SK-N-SH treated with all-trans-retinoic acid at 6 μM for 48 hours (cell line): ENCODE results near the gene B3GLCT.
A peak's percentile ranks its signal among the peaks of the same experiment; 100 is the strongest.

ENCODE experiments used
- ATAC-seq: fragments of 200-7000 bp; cut with Tn5 transposase; 3 replicates; pipeline ENCODE4 v1.9.1; 2020; ENCODE audit warnings: mild to moderate bottlenecking, moderate library complexity
- ARNTL ChIP-seq: fragments of 450-650 bp; formaldehyde crosslinking; IDR thresholded peaks from 2 replicates; pipeline ENCODE4 v1.5.0; 2020; ENCODE audit warnings: low read depth, mild to moderate bottlenecking, moderate library complexity, borderline replicate concordance
- BACH2 ChIP-seq: fragments of 250-450 bp; sonication (Bioruptor Pico); IDR thresholded peaks from 2 replicates; pipeline ENCODE4 v1.9.0; 2021; ENCODE audit warnings: mild to moderate bottlenecking, borderline replicate concordance
- CSDC2 ChIP-seq: fragments of 250-450 bp; sonication (Bioruptor Pico); IDR thresholded peaks from 2 replicates; pipeline ENCODE4 v1.5.0; 2020; ENCODE audit warnings: mild to moderate bottlenecking, moderate library complexity
- ESRRG ChIP-seq: fragments of 250-450 bp; sonication (Bioruptor Pico); IDR thresholded peaks from 2 replicates; pipeline ENCODE4 v1.6.1; 2021; ENCODE audit warnings: mild to moderate bottlenecking
- ISL1 ChIP-seq: fragments of 250-450 bp; sonication (Bioruptor Pico); IDR thresholded peaks from 2 replicates; pipeline ENCODE4 v2.1.2; 2022; ENCODE audit warnings: mild to moderate bottlenecking, moderate library complexity
- OSR1 ChIP-seq: fragments of 250-450 bp; sonication (Bioruptor Pico); IDR thresholded peaks from 2 replicates; pipeline ENCODE4 v1.8.0; 2022; ENCODE audit warnings: moderate library complexity, mild to moderate bottlenecking, inconsistent platforms
- POU6F1 ChIP-seq: fragments of 250-450 bp; sonication (Bioruptor Pico); IDR thresholded peaks from 2 replicates; pipeline ENCODE4 v1.8.0; 2021; ENCODE audit warnings: low read depth, mild to moderate bottlenecking, moderate library complexity, borderline replicate concordance
- PPARA ChIP-seq: fragments of 250-450 bp; sonication (Bioruptor Pico); IDR thresholded peaks from 2 replicates; pipeline ENCODE4 v1.5.0; 2020; ENCODE audit warnings: mild to moderate bottlenecking, borderline replicate concordance
- RARB ChIP-seq: fragments of 250-450 bp; sonication (Bioruptor Pico); IDR thresholded peaks from 2 replicates; pipeline ENCODE4 v1.8.0; 2021; ENCODE audit warnings: mild to moderate bottlenecking, moderate library complexity
- SNAI2 ChIP-seq: fragments of 250-450 bp; sonication (Bioruptor Pico); IDR thresholded peaks from 2 replicates; pipeline ENCODE4 v1.5.0; 2020; ENCODE audit warnings: mild to moderate bottlenecking, moderate library complexity
- TCF4 ChIP-seq: fragments of 250-450 bp; sonication (Bioruptor Pico); IDR thresholded peaks from 2 replicates; pipeline ENCODE4 v1.8.0; 2021; ENCODE audit warnings: mild to moderate bottlenecking, moderate library complexity, borderline replicate concordance
- TOX ChIP-seq: fragments of 250-450 bp; sonication (Bioruptor Pico); IDR thresholded peaks from 2 replicates; pipeline ENCODE4 v1.8.0; 2021; ENCODE audit warnings: mild to moderate bottlenecking, moderate library complexity, borderline replicate concordance
- TSHZ2 ChIP-seq: fragments of 250-450 bp; sonication (Bioruptor Pico); IDR thresholded peaks from 2 replicates; pipeline ENCODE4 v1.5.0; 2020; ENCODE audit warnings: mild to moderate bottlenecking, moderate library complexity
- ZC3H10 ChIP-seq: fragments of 250-450 bp; sonication (Bioruptor Pico); IDR thresholded peaks from 2 replicates; pipeline ENCODE4 v1.5.1; 2021; ENCODE audit warnings: mild to moderate bottlenecking, moderate library complexity
- ZFP3 ChIP-seq: fragments of 250-450 bp; sonication (Bioruptor Pico); IDR thresholded peaks from 2 replicates; pipeline ENCODE4 v1.5.0; 2020; ENCODE audit warnings: mild to moderate bottlenecking, moderate library complexity
- ZFP30 ChIP-seq: fragments of 450-650 bp; formaldehyde crosslinking; IDR thresholded peaks from 2 replicates; pipeline ENCODE4 v1.5.0; 2022; ENCODE audit warnings: mild to moderate bottlenecking, moderate library complexity
- ZNF565 ChIP-seq: fragments of 450-650 bp; formaldehyde crosslinking; conservative IDR thresholded peaks from 2 replicates; pipeline ENCODE4 v1.5.0; 2020; ENCODE audit warnings: low read depth, mild to moderate bottlenecking, moderate library complexity
- ZNF70 ChIP-seq: fragments of 450-650 bp; formaldehyde crosslinking; IDR thresholded peaks from 2 replicates; pipeline ENCODE4 v1.5.0; 2020; ENCODE audit warnings: mild to moderate bottlenecking, moderate library complexity
- TF ChIP-seq, protein P1 (sequence below): fragments of 250-450 bp; sonication (Bioruptor Pico); IDR thresholded peaks from 2 replicates; pipeline ENCODE4 v1.8.0; 2020; ENCODE audit warnings: mild to moderate bottlenecking, moderate library complexity, borderline replicate concordance

Gene B3GLCT

DNA sequence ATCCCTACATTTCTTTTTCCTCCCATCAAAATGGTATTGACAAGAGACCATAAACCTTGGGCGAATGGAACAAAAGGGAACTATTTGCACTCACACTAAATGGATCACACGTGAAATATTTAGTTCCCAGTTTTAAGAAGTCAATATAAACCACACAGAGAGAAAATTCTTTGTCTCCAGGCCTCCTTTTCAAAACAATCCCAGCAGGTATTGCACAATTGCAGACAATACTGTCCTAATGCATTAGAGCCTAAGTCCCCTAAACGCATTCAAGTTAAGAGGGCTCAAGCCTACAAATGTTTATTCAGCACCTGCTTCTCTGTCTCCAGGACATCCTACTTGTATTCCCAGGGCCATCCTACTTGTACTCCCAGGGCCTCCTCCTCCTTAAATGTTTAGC, 1.3 kb upstream of the B3GLCT start:
- ATAC-seq, result no peak
- TF ChIP-seq ZFP3 (CRISPR knock-in tag) (no peak), BACH2 (CRISPR knock-in tag) (no peak), ZNF565 (CRISPR knock-in tag) (no peak), ZFP30 (CRISPR knock-in tag) (no peak), PPARA (CRISPR knock-in tag) (no peak), ARNTL (CRISPR knock-in tag) (no peak), SNAI2 (CRISPR knock-in tag) (no peak), TSHZ2 (CRISPR knock-in tag) (no peak)
- TF ChIP-seq, all 23 proteins: peak for 0

DNA sequence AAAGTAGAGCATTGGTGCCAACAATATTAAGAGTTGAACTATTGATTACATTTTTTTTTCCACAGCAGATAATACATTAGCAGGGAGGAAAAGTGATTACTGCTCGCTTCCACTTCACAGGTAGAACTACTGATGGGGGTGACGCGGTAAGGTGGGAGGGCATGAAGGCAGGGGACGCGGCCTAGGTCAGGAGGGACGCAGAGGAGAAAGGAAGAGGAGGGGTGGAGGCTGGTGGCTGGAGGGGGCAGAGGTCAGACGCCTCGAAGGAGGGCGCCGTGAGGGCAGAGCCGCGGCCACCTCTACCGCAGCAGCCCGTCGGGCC, 287 bp upstream of the B3GLCT start:
- TF ChIP-seq ZC3H10 (CRISPR knock-in tag) (no peak), ZFP3 (CRISPR knock-in tag) (no peak), ZNF70 (CRISPR knock-in tag) (no peak), TSHZ2 (CRISPR knock-in tag) (no peak), PPARA (CRISPR knock-in tag) (no peak), ESRRG (CRISPR knock-in tag) (no peak)
- ATAC-seq, result no peak; the same call in 2 of the 3 replicates

- peak; percentile 42 for ATAC-seq
- TF ChIP-seq ISL1 (CRISPR knock-in tag), result no peak
- TF ChIP-seq ZFP30 (CRISPR knock-in tag), result no peak
- TF ChIP-seq, protein P1, sequence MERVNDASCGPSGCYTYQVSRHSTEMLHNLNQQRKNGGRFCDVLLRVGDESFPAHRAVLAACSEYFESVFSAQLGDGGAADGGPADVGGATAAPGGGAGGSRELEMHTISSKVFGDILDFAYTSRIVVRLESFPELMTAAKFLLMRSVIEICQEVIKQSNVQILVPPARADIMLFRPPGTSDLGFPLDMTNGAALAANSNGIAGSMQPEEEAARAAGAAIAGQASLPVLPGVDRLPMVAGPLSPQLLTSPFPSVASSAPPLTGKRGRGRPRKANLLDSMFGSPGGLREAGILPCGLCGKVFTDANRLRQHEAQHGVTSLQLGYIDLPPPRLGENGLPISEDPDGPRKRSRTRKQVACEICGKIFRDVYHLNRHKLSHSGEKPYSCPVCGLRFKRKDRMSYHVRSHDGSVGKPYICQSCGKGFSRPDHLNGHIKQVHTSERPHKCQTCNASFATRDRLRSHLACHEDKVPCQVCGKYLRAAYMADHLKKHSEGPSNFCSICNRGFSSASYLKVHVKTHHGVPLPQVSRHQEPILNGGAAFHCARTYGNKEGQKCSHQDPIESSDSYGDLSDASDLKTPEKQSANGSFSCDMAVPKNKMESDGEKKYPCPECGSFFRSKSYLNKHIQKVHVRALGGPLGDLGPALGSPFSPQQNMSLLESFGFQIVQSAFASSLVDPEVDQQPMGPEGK, result no peak
- no peak for TF ChIP-seq RARB (CRISPR knock-in tag)
- TF ChIP-seq ESRRG (CRISPR knock-in tag), result no peak
- TF ChIP-seq ARNTL (CRISPR knock-in tag), result no peak
- no peak for TF ChIP-seq ZNF565 (CRISPR knock-in tag)
- no peak for TF ChIP-seq ZC3H10 (CRISPR knock-in tag)
- no peak for TF ChIP-seq TSHZ2 (CRISPR knock-in tag)
- TF ChIP-seq ZFP3 (CRISPR knock-in tag), result no peak
- TF ChIP-seq POU6F1 (CRISPR knock-in tag), result no peak
- TF ChIP-seq TCF4, result no peak
- TF ChIP-seq TOX (CRISPR knock-in tag), result no peak
- no peak for TF ChIP-seq PPARA (CRISPR knock-in tag)
- no peak for TF ChIP-seq CSDC2 (CRISPR knock-in tag)
- TF ChIP-seq OSR1, result no peak
- TF ChIP-seq BACH2 (CRISPR knock-in tag), result no peak
- TF ChIP-seq, all 23 proteins: peak for 0
These were observed 829 bp downstream of the B3GLCT start for GRCh38 chr13:31200637-31200971.
